ENCODE measurements around the gene DAB1. TPM values are rescaled to one million over a fixed set of nuclear protein-coding genes. Genes with fewer than 3 reads are reported as not detected.
"Not testable (repeated sequence)": the region's sequence is repeated elsewhere in the genome, so short reads cannot be mapped to it uniquely, and the experiment has no call there.

Gene DAB1
- total RNA-seq, 4 donors from 2014 or later: 0.22 TPM; not detected in 3

DNA sequence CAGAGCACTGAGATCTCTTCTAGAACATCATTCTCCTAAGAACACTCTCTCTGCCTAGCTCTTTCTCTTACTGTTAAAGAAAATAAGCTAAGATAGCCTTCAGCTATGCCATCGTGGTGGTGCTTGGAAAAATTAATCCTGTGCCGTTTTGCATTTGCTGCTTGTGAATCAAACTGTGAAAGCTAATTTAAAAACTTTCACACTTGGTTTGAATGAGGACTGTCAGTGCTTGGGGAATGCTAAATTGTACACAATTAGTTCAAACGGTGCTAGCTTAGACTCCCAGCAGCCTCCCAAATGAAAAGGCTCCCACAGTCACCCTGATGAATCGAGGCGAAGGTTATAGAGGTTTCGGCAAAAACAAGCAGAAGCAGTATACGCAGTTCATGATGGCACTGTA, 79.6 kb downstream of the DAB1 start:
- TF ChIP-seq, protein P1, sequence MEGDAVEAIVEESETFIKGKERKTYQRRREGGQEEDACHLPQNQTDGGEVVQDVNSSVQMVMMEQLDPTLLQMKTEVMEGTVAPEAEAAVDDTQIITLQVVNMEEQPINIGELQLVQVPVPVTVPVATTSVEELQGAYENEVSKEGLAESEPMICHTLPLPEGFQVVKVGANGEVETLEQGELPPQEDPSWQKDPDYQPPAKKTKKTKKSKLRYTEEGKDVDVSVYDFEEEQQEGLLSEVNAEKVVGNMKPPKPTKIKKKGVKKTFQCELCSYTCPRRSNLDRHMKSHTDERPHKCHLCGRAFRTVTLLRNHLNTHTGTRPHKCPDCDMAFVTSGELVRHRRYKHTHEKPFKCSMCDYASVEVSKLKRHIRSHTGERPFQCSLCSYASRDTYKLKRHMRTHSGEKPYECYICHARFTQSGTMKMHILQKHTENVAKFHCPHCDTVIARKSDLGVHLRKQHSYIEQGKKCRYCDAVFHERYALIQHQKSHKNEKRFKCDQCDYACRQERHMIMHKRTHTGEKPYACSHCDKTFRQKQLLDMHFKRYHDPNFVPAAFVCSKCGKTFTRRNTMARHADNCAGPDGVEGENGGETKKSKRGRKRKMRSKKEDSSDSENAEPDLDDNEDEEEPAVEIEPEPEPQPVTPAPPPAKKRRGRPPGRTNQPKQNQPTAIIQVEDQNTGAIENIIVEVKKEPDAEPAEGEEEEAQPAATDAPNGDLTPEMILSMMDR (IDR thresholded peaks at IDR 0.05 in 4 of 5, conservative IDR thresholded peaks at IDR 0.05 in 1 of 5): no peak
- no peak for TF ChIP-seq POLR2A (IDR thresholded peaks at IDR 0.05)
- no peak overlapping the region for H3K4me3 ChIP-seq
- in situ Hi-C loops (cut with MboI; ENCODE audit: low sequenced_read_pairs in 4 of 4): no loop called here
- ATAC-seq (no peak), DNase-seq (no peak)
- H3K27me3 ChIP-seq: no peaks in the 10 kb centered on the region
- H3K9me3 ChIP-seq: no peaks in the 10 kb centered on the region
- intact Hi-C loops (cut with DNase I; ENCODE audit: low total_unique reads): no loop called here
- no peaks in the 10 kb centered on the region for H3K36me3 ChIP-seq
- H3K4me1 ChIP-seq: no peaks in the 10 kb centered on the region
- no peak overlapping the region for H3K27ac ChIP-seq

DNA sequence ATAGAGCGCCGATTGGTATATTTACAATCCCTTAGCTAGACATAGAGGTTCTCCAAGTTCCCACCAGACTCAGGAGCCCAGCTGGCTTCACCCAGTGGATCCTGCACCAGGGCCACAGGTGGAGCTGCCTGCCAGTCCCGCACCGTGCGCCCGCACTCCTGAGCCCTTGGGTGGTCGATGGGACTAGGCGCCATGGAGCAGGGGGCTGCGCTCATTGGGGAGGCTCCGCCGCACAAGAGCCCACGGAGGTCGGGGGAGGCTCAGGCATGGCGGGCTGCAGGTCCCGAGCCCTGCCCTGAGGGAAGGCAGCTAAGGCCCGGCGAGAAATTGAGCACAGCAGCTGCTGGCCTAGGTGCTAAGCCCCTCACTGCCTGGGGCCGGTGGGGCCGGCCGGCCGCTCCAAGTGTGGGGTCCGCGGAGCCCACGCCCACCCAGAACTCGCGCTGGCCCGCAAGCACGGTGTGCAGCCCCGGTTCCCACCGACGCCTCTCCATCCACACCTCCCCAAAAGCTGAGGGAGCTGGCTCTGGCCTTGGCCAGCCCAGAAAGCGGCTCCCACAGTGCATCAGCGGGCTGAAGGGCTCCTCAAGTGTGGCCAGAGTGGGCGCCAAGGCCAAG, 80.5 kb downstream of the DAB1 start:
- H3K4me1 ChIP-seq; intact Hi-C loops (cut with DNase I; ENCODE audit: low total_unique reads); ATAC-seq; H3K9me3 ChIP-seq; H3K27ac ChIP-seq; H3K27me3 ChIP-seq; H3K4me3 ChIP-seq; DNase-seq; H3K36me3 ChIP-seq; in situ Hi-C loops (cut with MboI; ENCODE audit: low sequenced_read_pairs in 4 of 4): not testable (repeated sequence)

DNA sequence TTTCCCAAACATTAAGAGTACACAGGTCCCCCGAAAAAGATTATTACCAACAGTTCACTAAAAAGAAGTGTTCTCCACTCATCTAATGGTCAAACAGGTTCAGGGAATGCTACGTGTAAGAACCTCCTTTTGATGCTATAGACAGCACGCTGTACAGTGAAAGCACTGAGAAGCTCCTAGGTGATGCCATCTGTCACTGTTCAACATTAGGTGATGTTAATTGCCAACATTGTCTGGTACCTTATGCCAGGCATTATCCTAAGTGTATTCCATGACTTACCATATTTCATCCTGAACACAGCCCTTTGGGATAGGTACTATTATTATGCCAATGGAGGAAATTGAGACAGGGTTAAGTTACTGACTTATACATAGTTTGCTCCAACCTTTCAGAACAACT, 82.1 kb downstream of the DAB1 start:
- intact Hi-C loops (cut with DNase I; ENCODE audit: low total_unique reads): no loop called here
- no peaks in the 10 kb centered on the region for H3K9me3 ChIP-seq
- ATAC-seq: no peak

DNA sequence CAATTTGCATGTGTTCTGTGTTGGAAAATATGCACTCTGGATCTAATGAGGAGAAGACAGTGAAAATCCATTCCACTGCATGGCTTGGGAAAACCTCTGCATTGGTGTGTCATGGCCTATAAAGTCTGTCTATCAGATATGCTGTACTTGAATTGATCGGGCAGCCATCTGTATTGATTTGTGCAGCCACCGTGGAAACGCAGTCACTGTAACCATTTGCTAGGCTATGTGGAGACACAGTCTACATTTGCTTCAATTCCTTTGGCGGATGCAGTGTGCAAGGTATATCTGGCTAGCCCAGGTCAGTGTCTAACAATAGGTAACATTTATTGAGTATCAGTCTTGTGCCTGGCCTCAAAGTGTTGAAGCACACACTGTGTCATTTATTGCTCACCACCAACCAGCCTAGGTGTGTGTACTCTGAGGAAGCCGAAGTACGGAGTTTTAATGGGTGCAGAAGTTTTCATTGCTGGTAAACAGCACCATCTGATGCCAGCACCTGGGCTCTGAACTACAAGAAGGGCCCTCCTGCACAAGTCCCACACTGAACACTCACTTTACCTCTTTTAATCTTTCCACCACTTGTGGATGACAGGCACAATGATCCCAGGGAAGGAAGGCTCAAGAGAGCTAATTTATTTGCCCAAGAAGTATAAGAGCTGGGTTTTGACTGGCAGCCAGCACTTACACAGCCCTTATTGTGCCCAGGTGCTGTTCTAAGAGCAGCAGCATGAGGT, 83.4 kb downstream of the DAB1 start:
- no peaks in the 10 kb centered on the region for H3K36me3 ChIP-seq
- H3K4me3 ChIP-seq: no peak overlapping the region
- H3K27me3 ChIP-seq: no peaks in the 10 kb centered on the region
- no peak for ATAC-seq
- intact Hi-C loops (cut with DNase I; ENCODE audit: low total_unique reads): no loop called here
- H3K9me3 ChIP-seq: no peaks in the 10 kb centered on the region
- no peak overlapping the region for H3K27ac ChIP-seq
- no peak for DNase-seq
- TF ChIP-seq POLR2A (IDR thresholded peaks at IDR 0.05): no peak
- TF ChIP-seq, protein P1 (IDR thresholded peaks at IDR 0.05 in 4 of 5, conservative IDR thresholded peaks at IDR 0.05 in 1 of 5): no peak
- in situ Hi-C loops (cut with MboI; ENCODE audit: low sequenced_read_pairs in 4 of 4): no loop called here
- H3K4me1 ChIP-seq: no peaks in the 10 kb centered on the region

More for the DNA sequence above, 82.1 kb downstream of the DAB1 start:
- TF ChIP-seq POLR2A (IDR thresholded peaks at IDR 0.05): no peak
- TF ChIP-seq, protein P1 (IDR thresholded peaks at IDR 0.05 in 4 of 5, conservative IDR thresholded peaks at IDR 0.05 in 1 of 5): no peak
- in situ Hi-C loops (cut with MboI; ENCODE audit: low sequenced_read_pairs in 4 of 4): no loop called here
- no peaks in the 10 kb centered on the region for H3K36me3 ChIP-seq
- no peaks in the 10 kb centered on the region for H3K4me1 ChIP-seq
- no peaks in the 10 kb centered on the region for H3K27me3 ChIP-seq
- no peak overlapping the region for H3K4me3 ChIP-seq
- H3K27ac ChIP-seq: no peak overlapping the region
- DNase-seq: no peak

DNA sequence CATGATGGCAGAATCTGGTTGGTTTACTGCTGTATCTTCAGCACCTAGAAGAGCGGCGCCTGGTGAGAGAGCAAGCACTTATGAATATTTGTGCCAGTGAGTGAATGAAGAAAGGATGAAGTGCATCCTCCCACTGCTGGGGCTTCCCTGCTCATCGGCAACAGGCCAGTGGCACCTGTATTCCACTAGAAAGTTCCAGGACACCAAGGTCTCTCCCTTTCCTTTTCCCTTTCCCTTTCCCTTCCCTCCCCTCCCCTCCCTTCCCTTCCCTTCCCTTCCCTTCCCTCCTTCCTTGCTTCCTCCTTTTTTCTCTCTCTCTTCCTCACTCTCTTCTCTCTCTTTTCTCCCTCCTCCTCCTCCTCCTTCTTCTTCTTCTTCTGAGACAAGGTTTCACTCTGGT, 86.2 kb downstream of the DAB1 start:
- no peaks in the 10 kb centered on the region for H3K36me3 ChIP-seq
- ATAC-seq: no peak
- in situ Hi-C loops (cut with MboI; ENCODE audit: low sequenced_read_pairs in 4 of 4) (no loop called here), intact Hi-C loops (cut with DNase I; ENCODE audit: low total_unique reads) (no loop called here)
- no peak for DNase-seq
- no peak overlapping the region for H3K27ac ChIP-seq
- TF ChIP-seq, protein P1 (IDR thresholded peaks at IDR 0.05 in 4 of 5, conservative IDR thresholded peaks at IDR 0.05 in 1 of 5): no peak
- no peak for TF ChIP-seq POLR2A (IDR thresholded peaks at IDR 0.05)
- no peaks in the 10 kb centered on the region for H3K9me3 ChIP-seq
- H3K4me1 ChIP-seq: no peaks in the 10 kb centered on the region
- H3K4me3 ChIP-seq: no peak overlapping the region
- no peaks in the 10 kb centered on the region for H3K27me3 ChIP-seq
